Omental fat pad (tissue), 4 donors: ENCODE data around the gene TAF4B. TPM values are rescaled to one million over a fixed set of nuclear protein-coding genes. Genes with fewer than 3 reads are reported as not detected.
A peak's percentile ranks its signal among the peaks of the same experiment; 100 is the strongest.
"Not testable (repeated sequence)": the region's sequence is repeated elsewhere in the genome, so short reads cannot be mapped to it uniquely, and the experiment has no call there.

Source experiments
- ATAC-seq: fragments of 150-250 bp; one replicate; pipeline ENCODE4 v1.9.1; 2016; ENCODE audit warnings: mild to moderate bottlenecking, moderate library complexity; ENCODE audit not compliant: low FRiP score
- DNase-seq: peaks from one replicate; pipeline ENCODE4 v3.0.0-alpha.2; 2019; ENCODE audit warnings: low spot score
- total RNA-seq, 4 donors: library from RNA; depleted of rRNA; stranded (reverse); fragments of >200 nt; gene quantifications; one replicate each; pipeline ENCODE4 v1.1.0, GENCODE V29; 2016
- TF ChIP-seq, protein P1 (sequence below), 3 donors: fragments of 450-650 bp; IDR thresholded peaks; one replicate each; pipeline ENCODE4 v1.5.1; 2016 to 2017; ENCODE audit warnings: antibody characterized with exemption in 3 of 3, mild to moderate bottlenecking in 3 of 3, moderate library complexity in 2 of 3

The TAF4B gene
- total RNA-seq, 4 donors from 2014 or later: 7.4 to 38.9 (median 14.9) TPM

GRCh38 chr18:26376105-26376504, 149.9 kb downstream of the TAF4B start:
- DNase-seq (no peak), ATAC-seq (no peak)
- TF ChIP-seq, protein P1, sequence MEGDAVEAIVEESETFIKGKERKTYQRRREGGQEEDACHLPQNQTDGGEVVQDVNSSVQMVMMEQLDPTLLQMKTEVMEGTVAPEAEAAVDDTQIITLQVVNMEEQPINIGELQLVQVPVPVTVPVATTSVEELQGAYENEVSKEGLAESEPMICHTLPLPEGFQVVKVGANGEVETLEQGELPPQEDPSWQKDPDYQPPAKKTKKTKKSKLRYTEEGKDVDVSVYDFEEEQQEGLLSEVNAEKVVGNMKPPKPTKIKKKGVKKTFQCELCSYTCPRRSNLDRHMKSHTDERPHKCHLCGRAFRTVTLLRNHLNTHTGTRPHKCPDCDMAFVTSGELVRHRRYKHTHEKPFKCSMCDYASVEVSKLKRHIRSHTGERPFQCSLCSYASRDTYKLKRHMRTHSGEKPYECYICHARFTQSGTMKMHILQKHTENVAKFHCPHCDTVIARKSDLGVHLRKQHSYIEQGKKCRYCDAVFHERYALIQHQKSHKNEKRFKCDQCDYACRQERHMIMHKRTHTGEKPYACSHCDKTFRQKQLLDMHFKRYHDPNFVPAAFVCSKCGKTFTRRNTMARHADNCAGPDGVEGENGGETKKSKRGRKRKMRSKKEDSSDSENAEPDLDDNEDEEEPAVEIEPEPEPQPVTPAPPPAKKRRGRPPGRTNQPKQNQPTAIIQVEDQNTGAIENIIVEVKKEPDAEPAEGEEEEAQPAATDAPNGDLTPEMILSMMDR (IDR thresholded peaks at IDR 0.05): no peak

GRCh38 chr18:26378701-26379100, 152.5 kb downstream of the TAF4B start:
- TF ChIP-seq, protein P1 (IDR thresholded peaks at IDR 0.05): no peak
- DNase-seq (no peak), ATAC-seq (no peak)

DNA sequence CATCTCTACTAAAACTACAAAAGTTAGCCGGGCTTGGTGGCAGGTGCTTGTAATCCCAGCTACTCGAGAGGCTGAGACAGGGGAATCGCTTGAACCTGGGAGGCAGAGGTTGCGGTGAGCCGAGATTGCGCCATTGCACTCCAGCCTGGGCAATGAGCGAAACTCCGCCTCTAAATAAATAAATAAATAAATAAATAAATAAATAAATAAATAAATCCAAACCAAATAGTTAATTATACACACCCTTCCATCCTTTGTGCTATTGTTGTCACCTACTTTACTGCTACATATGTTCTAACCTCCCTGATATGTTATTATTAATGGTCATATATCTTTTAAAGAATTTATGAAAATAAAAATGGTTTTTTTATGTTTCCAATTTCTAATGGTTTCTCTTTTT, 155.3 kb downstream of the TAF4B start:
- not testable (repeated sequence) for ATAC-seq, DNase-seq

- TF ChIP-seq, protein P1 (IDR thresholded peaks at IDR 0.05): peak in 1 of 3 donors; percentile 20
- ATAC-seq (peak; percentile 59), DNase-seq (no peak)
These were observed 157.4 kb downstream of the TAF4B start for GRCh38 chr18:26383454-26384270.

DNA sequence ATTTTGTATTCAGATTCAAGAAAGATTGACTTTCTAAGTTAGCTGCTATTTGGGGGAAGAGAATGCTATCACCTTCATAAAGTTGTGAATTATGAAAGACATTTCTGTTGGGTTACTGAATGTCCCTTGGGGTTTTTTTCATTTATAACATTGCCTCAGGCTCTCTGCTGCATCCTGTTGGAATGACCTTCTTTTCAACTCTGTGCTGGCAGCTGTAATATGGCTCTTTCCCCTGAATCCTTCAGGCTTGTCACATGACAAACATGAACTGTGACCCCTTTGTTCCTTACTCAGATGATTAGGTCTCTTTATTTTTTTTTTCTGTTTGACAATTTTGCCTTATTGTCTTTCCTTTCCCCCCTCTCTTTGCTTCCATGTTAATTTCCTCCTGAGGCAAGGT, 159.8 kb downstream of the TAF4B start:
- no peak for DNase-seq
- no peak for ATAC-seq
- TF ChIP-seq, protein P1 (IDR thresholded peaks at IDR 0.05): no peak

DNA sequence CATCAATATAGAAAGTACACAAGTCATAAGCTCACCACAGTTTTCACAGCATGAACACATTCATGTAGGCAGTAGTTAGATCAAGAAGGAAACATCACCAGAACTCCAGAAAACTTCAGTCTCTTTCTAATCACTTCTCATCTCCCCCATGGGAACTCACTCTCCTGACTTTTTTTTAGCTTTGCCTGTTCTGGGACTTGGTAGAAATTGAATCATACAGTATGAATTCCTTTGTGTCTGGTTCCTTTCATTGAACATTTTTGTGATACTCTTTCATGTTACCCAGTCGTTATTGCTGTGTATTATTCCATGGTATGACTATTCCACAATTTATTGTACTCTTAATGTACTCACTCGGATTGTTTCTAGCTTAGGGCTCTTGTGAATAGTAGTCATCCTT, 160.2 kb downstream of the TAF4B start:
- TF ChIP-seq, protein P1 (IDR thresholded peaks at IDR 0.05): no peak
- no peak for DNase-seq
- ATAC-seq: no peak

DNA sequence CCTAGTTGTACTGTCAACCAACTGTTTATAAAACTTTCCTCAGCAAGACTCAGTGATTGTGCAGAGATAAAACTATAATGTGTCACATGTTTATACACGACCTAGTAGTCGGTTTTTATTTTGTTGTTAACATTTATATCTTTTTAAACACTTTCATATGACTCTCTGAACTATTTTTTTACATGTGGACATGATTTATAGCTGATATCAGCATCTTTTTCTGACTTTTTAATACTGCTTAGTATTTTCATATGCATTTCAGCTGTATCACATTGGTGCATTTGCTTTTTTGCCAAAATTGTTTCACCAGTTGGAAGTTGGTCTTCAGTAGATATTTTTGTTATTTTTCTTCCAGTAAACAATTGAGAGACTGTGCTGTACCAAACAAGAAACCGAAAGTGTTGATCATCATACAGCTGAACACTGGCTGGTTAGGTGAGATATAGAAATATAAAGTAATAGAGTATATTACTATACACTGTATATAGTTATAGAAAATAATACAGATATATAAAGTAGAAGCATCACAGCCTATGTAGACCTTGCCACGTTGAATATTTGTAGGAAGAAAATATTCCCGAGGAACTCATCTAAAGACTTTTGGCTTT, 167.9 kb downstream of the TAF4B start:
- DNase-seq (no peak), ATAC-seq (no peak)
- TF ChIP-seq, protein P1 (IDR thresholded peaks at IDR 0.05): no peak
